HG02642 (cell line): ENCODE results near the gene SERPINE1.
A peak's percentile ranks its signal among the peaks of the same experiment; 100 is the strongest.

ENCODE experiments used
- ATAC-seq: cut with Tn5 transposase; IDR thresholded peaks from one replicate; pipeline ENCODE4 v1.9.1; 2021; ENCODE audit warnings: mild to moderate bottlenecking; ENCODE audit not compliant: unreplicated experiment, poor library complexity

Gene SERPINE1

GRCh38 chr7:101166909-101167644 is 40.2 kb downstream of the SERPINE1 start:
- ATAC-seq = no peak

DNA sequence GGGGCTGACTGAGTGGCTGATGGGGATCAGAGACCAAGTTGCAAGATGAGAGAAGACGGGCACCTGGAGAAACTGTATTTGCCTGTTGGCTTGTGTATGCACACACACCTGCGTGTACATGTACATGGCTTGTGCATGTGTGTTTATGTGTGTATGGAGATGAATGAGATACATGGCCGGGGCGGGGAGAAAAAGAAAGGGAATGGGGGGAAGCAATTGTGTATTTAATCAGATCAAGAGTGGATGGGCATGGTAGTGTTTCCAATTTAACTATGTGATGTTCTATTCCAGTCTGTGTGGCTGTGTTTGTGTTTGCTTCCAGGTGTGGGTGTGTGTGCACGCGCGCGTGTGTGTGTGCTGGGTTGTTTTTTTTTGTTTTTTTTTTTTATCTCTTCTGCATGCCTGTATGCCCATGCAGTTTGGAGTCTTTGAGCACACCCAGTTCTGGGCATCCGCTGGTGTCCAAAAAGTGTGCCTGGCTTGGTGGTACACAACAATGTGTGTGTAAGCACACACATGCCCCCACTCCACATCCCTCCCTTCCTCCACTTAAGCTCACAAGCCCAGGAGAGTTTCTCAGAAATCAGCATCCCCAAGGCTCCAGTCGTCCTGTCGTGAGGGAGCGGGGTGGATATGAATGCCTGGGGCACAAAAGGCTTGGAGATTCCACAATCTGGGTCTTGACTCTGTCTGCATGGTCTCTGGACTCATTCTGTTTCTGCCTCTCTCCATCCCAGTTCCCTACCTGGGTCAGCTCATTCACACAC is 40.9 kb downstream of the SERPINE1 start:
- ATAC-seq = no peak

DNA sequence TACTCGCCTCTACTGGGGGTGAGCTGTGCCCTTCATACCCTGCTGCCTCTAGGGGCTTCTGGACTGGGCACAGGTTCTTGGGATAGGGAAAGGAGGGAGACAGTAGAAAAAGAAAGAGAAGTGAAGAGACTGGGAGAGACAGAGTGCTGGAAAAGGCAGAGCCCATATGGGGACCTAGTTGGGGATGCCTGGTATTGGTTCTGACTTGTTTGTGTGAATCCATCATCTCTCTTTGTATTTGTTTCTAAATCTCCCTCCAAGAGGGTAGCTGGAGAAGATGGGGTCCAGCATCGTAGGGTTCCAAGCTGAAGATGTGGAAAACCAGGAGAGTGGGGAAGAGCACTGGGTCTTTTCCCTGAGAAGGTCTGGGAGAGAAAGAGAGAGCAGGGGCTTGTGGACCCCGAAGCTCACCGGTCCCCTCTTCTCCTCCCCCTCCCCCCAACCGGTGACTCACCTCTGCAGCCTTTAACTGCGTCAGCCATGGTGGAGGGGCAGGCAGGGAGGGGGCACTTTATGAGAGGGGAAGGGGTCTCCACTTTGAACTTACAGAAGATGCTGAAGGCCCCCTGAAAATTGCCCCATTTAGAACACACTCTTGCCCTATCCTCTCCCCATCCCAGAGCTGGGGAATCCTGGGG is 41.6 kb downstream of the SERPINE1 start:
- ATAC-seq = no peak

DNA sequence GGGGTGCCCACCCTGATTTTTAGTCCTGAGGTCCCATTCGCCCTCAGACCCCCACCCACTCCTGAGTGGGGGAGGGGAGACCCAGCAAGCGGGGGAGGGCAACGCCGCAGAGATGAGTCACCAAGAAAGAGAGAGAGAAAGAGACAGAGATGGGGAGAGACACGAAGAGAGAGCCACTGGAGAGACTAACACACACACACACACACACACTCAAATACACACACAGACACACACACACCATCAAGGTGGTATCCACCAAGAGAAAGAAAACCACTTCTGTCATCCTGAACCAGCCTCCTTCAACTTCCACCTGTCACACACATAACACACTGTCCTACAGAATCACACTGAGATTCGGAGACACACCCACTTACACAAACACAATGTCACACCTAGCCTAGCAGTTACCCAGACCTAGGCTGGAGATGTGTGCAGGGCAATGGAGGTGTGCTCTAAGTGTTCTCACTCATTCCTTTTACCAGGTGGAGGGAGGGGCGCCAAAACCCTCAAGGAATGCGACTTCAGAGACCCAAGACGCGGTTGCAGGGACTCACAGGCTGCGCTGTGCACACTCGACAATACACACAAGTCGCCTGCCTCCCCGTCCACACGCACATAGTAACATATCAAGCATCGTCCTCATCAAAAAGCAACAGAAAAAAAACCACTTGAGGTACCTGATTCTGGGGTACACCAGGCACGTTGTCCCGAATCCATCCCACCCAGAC is 42.4 kb downstream of the SERPINE1 start:
- no peak for ATAC-seq

- ATAC-seq = peak; percentile 48
These were observed 43.1 kb downstream of the SERPINE1 start for GRCh38 chr7:101169838-101170551.

DNA sequence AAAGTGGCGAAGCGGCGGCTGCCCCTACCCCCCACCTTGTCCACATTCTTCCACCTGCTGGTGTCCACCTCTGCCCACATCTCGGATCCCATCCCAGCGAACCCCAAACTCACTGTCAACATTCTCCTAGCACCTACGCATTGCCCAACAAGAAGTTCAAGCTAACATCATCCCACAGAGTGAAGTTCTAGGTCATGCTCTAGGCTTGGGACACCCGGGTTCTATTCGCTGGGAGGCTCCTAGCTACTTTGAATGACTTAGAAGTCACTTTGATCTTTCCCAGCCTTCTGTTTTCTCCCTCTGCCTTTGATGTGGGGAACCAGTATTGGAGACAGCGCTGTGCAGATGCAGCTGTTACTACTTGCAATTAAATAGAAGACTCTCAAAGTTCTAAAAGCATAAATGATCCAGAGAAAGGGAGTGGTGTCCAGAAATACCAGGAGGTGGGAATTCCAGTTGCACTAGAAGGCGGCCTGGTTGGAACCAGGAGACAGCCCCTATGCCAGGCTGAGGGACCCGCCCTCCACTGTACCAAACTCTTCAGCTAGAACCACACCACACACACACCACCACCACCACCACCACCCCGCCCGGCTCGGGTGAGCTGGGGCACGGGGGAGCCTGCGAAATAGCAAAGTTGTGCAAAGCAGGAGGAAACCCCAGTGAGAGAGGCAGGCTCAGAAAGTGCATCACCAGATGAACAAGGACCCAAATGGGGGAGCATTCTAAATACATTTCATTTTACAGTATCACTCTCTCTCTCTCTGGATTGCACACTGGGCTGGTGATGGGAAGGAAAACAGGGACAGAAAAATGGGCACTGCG is 43.9 kb downstream of the SERPINE1 start:
- no peak for ATAC-seq

DNA sequence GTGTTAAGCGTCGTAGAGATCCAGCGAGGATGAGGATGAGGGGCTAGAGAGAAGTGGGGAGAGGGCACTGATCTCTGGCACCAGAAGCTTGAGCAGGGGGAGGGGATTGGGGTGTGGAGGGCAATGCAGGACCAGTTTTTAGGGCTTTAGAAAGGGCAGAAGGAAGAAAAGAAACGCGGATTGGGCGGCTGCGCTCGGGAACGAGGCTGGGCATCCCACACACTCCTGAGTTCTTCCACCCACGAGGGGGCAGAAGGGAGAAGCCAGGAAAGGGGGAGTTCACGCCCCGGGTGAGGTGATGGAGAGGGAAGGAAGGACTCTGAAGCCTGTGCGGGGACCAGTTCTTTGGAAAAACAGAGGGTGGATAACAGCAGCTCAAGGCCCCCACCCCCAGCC is 44.5 kb downstream of the SERPINE1 start:
- ATAC-seq = no peak

DNA sequence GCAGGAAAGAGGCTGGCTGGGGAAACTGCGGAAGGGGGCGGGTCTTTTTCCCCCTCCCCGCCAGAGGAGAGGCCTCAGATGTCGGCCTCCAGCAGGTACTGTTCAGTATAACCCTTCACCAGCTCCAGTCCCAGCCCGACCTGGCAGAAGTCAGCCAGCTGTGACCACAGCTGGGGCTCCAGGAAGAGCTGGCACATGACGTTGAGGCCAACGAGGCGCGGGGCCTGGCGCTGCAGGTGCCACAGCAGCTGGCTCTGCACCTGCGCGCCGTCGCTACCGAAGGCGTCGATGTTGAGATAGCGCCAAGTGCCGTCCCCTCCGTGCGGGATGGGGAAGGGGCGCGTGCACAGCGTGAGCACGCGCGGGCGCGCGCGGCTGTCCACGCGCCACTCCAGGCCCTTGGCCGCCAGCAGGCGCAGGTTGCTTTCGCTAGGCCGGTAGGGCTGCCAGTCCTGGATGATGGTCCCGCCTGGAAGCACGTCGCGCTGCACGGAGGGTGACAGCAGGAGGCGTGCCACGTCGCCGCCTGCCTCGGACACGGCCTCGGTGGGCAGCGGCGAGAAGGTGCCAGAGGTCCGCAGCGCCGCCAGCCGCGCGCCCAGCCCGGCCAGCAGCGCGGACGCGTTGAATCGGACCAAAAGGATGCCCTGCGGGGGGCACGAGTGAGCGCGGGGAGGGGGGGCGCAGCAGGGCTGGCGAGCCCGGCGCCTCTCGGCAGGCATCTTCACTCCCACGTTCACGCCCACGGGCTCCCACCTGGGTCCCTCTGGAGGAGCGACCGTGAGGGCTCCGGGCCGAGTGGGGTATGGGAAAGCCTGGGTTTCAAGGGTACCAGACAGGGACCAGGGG is 45.3 kb downstream of the SERPINE1 start:
- no peak for ATAC-seq

GRCh38 chr7:101172854-101173751 is 46.2 kb downstream of the SERPINE1 start:
- no peak for ATAC-seq

- ATAC-seq = peak; percentile 43
These were observed 46.9 kb downstream of the SERPINE1 start for GRCh38 chr7:101173752-101174244.

DNA sequence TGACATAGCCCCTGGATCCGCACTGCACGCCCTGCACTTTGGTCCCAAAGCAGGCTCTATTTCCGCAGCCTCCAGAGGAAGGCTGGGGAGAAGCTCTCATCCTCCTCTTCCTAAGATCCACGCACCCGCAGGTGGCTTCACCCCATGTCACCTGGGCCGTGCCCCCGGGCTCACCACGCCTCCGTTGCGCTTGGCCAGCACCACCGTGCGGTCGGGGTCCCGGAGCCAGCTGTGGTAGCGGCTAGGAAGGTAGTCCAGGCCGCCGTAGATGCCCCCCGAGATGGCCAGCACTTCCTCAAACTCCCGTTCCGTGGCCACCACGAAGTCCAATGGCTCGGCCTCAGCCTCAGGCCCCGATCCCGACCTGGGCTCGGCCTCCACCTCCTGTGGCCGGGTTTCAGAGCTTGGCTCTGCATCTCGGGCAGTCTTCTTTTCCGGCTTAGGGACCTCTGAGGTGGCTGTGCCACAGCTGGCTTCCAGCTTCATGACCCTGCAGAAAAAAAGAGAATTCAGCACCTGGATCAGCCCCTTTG is 47.5 kb downstream of the SERPINE1 start:
- ATAC-seq = no peak

DNA sequence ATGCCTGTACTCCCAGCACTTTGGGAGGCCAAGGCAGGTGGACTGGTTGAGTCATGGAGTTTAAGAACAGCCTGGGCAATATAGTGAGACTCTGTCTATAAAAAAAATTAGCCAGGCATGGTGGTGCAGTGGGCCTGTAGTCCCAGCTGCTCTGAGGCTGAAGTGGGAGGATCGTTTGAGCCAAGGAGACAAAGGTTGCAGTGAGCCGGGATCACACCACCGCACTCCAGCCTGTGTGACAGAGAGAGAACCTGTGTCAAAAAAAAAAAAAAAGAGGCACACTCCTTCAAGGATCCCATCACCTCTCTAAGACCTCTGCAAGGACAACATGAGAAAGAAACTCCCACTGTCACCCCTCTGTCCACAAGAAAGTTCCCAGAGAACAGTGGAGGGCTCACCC is 48.8 kb downstream of the SERPINE1 start:
- ATAC-seq = no peak

- no peak for ATAC-seq
These were observed 50.7 kb downstream of the SERPINE1 start for GRCh38 chr7:101177644-101178043.

DNA sequence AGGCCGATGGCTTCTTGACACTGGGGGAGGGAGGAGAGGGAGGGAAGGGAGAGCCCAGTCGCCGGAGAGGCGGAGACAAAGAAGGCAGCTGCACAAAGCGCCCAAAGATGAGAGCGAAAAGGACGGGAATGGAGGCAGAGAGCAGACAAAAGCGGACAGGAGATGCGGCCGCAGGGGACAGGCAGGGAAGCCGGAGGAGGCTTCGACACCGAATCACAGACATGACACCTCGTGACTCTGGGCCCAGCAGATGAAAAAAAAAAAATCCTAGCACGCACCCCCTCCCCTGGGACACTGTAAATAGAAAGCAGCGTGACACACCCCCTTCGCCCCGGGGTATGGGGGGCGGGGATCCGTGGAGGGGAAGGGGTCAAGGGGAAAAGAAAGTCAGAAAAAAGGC is 52.2 kb downstream of the SERPINE1 start:
- ATAC-seq = no peak

DNA sequence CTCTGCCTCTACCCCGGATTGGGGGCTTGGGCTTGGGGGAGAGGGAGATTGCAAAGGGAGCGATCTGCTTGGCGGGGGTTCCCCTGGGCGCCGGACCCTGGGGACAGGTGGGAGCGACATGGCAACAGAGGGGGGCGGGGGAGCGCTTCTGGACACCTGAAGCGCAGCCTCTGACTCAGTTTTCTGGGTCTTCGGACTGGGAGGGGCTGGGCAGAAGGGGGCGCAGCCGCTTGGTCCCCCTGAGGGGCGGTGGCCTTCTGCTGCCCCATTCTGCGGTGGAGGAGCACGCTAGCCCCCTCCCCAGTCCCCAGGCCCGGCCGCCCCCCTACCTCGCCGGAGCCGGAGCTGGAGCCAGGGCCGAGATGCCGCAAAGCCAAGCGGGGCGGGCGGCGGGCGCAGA is 52.8 kb downstream of the SERPINE1 start:
- ATAC-seq = no peak

- ATAC-seq = no peak
These were observed 53.3 kb downstream of the SERPINE1 start, which contains the start of gene NAT16 for GRCh38 chr7:101180130-101180755. Gene NAT16, minus strand, starts transcription at chr7:101180293. Its CDS starts 5,486 bp downstream, at chr7:101174807.
